GM03348 (cell line): ENCODE data around the gene MYO10.

Experiments used
- DNase-seq: peaks from one replicate; pipeline ENCODE4 v3.0.0; 2012; ENCODE audit warnings: low spot score

Gene MYO10

DNA sequence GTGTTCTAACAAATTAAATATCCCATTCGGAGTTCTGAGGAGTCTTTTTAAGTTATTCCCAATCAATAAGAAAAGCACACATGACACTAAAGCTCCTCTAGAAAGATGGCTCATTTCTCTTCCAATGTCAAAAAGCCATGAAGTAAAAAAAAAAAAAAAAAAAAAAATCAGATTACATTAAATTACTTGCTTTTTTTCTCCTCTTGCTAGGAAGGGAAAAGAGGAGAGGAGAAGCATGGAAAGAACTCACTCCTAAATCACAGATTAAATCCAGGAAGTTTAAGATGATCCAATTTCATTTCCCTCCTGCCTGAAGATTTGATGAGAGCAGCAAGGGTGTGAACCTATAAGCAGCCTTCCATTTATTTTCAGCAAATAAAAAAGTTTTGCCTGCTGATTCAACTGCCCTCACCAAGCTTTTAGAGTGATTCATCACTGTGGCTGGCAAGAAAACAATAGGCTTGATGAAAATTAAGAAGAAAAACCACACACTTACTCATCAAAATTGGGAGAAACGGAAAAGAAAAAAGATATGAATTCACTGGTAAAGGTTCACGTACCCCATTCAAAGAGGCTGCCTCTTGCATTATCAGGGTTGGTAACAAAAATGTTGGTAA is 19.7 kb downstream of the MYO10 start:
- peak; percentile 86 for DNase-seq

DNA sequence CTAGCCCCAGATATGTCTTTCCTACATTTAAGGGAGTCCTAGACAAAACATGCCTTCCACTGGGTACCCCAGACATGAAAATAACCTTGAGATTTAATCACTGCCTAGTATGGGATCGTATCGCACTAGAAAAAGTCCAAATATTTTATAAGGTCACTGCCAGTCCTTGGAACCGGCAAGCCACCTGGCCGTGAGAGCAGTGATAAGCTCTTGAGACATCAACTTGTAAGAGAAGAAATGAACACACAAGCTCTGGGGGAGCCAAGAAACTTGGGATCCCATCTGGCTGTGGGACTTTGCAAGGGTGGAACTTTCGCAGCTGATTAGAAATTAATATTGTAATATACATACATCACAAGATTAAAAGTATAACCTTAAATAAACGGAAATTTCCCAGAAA is 21.5 kb downstream of the MYO10 start:
- DNase-seq: no peak

DNA sequence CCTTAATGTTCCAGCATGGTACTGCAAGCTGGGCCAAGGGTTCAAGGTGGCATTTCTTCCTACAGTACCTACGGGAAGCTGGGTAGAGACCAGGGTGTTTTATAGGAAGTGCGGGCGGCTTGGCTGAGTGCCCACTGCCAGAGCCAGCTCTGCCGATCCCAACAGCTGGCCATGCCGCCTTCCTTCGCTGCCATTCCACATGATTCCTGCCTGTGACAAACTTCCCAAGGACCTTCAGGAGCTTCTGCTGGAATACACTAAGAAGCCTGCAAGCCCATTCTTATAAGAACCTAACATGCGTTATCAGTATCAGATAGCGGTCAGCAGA is 22.0 kb downstream of the MYO10 start:
- no peak for DNase-seq

DNA sequence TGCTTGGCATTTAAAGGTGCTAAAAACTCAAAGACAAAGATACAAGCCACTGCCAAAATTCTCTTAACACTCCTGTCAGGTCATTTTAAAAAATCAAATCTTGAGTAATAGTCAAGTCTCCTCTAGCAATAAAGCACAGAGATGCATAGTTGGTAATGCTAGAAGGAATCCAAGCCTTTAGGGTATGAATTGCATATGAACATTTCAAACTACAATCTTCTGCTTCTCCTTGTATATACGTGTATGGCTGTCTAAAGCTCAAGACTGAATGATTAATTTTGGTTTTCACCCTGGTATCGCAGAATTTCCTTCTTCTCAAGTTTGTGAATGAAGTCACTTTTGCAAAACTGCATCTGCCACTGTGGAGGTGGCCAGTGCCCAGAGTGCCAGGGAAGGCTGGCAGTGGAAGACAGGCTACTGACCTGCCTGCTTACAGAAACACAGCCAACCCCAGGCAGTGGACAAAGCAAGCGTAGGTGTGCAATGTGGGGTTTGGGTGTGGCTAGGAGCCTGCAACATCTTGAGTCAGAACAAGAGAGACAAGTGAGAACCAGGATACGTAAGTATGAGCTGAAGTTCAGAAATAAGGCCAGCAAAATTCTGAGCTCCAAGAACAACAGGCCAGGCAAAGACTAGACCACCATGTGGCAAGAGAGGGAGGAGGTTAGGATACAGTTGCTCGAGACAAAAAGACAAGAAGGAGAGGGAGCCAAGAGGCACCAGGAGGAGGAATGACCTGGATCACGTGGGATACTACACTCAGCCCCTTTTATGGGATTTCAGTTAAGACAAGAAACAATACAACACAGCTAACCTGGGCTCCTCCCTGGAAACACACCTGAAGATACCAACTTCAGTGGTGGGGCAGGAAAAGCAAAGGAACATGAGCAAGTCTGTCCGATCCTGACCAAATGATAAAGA is 22.6 kb downstream of the MYO10 start:
- no peak for DNase-seq

DNA sequence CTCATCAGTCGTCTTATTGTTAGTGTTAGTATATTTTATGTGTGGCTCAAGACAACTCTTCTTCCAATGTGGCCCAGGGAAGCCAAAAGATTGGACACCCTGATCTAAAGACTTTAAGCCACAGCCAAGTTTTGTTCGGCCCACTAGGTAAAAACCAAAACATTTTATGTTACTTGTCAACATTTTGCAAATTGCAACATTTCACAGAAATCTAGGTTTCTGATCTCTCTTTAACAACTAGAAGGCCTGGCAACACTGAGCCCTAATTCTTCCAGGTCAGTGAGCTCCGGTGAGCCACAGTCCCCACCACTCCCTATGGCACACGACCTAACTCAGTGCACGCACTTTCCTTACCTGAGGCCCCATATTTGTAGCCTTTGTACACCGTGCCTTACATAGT is 24.0 kb downstream of the MYO10 start:
- no peak for DNase-seq

DNA sequence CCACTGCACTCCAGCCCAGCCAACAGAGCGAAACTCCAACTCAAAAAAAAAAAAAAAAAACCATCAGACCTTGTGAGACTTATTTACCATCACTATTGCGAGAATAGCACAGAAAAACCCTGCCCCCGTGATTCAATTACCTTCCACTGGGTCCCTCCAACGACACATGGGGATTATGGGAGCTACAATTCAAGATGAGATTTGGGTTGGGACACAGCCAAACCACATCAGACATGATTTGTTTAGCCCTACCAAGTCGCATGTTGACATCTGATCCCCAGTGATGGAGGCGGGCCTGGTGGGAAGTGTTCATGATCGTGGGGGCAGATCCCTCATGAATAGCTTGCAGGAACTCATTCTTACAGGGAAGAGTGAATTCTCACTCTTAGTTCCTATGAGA is 26.6 kb downstream of the MYO10 start:
- no peak for DNase-seq

DNA sequence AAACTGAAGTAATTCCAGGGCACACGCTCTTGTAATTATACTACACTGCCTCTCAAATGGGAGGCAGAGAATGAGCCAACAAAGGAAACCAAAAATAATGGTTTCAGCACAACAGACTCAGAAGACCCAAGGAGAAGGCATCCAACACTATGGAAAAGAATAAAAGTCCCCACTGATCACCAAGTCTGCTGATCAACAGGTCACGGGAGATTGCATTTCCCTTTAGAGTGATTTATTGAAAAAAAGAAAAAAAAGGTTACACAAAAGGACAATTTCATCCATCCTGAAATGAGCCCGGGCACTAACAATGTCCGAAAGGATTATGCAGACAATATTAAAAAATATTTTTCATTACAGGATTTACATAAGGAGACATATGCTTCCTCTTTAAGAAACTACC is 28.8 kb downstream of the MYO10 start:
- no peak for DNase-seq

DNA sequence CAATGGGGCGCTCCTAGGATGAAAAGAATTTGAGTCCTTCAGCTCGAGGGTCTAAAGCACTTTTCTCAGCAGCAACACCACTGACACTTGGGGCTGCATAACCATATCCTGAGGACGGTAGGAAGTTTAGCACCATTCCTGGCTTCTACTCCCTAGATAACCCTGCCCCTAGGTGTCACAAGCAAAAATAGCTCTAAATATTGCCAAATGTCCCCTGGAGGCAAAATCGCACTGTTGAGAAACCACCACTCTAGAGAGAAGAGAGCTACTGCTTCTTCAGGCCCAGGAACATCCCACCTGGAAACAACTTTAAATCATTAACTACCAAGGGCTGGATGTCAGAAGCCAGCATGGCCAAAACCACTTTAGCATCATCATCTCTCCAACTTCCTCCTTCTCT is 29.8 kb downstream of the MYO10 start:
- no peak for DNase-seq

DNA sequence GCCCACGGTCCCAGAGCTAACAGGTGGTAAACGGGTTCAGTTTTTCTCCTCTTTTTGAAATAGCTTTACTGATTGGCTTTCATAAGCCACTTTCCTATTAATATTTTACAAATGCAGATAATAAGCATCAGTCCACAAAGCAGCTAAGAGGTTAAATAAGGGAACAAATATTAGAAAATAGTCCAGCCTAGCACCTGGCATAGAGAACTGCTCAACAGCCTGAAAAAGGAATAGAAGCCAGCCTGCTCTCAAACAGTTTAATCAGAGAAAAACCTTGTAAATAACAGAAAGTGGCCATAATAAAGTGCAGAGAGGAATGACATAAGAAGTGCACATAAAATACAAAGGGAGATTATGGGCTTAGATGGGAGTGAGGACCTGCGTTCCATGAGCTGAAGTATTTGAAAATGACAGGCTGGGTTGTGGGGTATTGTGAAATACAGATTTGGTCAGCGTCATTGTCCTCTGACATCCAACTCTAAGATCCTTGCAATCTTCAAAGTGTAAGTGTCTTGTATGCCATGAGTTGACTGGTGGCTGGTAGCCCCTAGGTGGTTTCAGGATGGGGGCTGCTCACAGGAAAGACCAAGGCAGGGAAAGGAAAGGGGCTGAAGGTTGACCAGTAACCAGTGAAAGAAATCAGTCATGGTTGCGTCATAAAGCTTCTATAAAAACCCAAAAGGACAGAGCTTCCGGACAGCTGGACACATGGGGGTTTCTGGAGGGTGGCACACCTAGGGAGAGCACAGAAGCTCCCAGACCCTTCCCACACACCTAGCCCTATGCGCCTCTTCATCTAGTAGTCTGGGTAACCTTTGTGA is 32.4 kb downstream of the MYO10 start:
- no peak for DNase-seq

DNA sequence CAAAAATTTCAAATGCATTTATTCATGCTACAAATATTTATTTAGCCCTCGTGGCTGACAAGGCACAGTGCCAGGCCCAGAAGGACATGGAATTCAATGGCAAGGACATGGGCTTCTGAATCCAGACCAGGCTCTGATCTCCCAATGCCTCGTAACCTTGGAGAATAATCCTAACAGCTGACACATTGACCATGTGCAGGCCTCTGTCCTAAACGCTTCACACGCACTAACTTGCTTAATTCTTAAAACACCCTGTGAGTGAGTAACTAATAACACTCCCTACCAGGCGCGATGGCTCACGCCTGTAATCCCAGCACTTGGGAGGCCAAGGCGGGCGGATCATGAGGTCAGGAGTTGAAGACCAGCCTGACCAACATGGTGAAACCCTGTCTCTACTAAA is 33.2 kb downstream of the MYO10 start:
- no peak for DNase-seq

DNA sequence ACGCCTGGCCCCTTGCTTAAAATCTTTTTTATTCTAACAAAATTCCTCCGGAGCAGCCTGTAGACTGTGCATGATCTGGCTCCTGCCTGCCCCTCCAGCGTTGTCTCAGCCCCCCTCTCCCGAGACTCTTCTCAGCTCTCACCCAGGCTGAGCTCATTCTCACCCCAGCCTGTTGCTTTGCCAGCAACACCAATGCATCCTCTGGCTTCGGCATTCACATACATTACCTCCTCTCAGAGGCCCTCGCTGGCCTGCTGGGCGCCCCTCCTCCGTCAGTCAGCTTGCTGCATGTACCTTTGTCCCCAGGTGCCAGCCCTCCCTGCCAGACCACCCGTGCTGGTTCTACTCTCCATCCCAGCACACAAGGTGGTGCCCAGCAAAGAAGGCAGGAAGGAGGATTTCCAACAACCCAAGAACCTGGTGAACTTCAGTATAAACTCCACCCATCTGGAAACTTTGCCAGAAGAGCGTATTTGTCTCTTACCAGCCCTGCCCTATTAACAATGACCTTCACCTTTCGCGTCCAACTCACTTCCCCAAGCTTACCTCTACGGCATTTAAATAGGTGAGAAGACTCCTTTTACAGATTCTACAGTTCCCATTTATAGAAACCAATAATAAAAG is 35.0 kb downstream of the MYO10 start:
- no peak for DNase-seq

DNA sequence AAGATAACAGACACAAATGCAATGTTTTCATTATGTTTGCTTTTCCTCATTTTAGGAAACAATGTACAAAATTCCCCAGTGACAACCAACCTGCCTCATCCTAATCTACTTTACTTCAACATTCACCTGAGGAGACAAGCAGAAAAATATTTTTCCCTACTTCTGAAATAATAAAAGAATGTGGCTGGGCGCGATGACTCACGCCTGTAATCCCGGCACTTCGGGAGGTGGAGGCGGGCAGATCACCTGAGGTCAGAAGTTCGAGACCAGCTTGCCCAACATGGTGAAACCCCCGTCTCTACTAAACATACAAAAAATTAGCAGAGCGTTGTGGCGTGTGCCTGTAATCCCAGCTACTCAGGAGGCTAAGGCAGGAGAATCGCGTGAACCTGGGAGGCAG is 36.9 kb downstream of the MYO10 start:
- no peak for DNase-seq

DNA sequence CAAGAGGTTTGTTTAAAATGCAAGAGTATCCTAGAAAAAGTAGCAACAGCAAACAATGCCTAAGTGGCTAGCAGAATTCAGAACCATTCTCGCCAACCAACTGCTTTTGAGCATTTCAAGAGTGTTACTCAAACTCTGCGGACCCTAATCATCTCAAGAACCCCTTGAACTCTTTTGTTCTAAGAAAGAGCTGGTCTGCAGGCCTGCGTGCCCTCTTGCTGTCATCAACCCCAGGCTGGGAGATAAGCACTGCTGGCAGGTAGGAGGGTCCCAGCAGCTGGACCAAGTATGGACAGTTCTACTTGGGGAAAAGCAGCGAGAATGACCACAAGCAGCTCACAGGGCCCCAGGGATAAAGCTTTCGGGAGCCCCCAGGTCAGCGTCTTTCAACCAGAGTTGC is 38.3 kb downstream of the MYO10 start:
- no peak for DNase-seq

DNA sequence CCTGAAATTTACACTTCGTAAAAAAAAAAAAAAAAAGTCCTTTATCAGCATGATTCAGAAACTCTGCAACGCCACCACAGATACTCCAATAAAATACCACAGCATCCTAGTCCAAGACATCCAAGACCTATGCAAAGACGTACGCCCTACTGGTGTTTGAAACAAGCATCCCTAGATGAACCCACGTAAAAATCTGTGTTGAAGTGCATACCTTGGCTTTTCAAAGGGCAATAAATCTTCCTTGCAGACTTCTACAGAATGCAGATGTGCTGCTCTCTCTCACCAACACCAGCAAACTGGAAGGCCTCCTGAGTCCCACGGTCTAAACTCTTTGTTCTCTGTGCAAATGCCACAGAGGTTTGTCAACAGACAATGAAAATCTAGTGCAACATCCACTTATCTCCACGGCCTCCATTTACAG is 38.8 kb downstream of the MYO10 start:
- DNase-seq: no peak

DNA sequence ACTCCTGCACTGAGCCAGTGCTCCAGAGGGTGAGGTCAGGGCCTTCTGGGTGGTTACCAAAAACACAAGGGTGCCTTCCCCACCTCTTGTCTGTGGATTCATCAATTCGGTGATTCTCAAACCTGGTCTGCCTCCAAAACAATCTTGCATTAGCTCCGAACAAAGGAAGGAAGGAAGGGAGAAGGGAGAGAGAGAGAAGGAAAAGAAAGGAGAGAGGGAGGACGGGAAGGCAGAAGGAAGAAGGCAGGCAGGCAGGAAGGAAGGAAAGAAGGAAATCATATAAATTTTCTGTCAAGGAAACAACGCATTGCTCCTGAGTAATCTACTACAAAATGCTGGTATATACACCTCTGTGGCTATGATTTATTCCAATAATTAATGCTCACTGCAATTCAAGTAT is 39.3 kb downstream of the MYO10 start:
- DNase-seq: no peak

DNA sequence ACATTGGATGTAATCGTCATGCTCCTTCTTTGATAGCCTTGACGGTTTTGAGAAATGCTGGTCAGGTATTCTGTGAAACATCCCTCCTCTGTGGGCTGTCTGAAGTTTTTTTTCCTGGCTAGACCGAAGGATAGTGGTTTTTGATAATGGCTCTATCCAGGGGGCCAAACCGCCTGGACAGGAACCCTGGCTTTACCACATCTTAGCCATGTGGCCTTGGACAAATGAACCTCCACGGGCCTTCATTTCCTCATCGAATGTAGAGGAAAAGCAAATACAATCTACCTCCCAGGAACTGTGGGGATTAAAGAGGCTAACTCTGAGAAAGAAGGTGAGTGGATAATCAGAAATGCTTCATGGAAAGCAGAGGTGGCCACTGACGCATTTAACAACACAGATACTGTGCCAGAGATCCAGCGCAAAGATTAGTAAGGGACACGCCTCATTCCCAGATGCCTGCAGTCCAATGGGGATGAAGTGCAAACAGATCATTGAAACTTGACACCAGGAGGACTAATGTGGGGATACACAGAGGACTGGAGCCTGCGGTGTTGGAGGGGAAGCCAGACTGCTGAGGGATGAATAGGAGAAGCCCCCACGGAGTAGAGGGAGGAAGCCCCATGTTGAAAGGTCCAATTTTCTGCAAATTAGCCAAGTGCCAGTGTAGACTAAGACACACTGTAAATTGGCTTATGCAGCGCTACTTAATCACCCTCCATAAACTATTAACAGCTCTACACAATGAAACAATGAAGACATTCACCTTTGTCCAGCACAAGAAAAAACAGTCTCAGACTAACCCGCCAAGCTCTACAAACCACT is 41.6 kb downstream of the MYO10 start:
- peak; percentile 39 for DNase-seq

DNA sequence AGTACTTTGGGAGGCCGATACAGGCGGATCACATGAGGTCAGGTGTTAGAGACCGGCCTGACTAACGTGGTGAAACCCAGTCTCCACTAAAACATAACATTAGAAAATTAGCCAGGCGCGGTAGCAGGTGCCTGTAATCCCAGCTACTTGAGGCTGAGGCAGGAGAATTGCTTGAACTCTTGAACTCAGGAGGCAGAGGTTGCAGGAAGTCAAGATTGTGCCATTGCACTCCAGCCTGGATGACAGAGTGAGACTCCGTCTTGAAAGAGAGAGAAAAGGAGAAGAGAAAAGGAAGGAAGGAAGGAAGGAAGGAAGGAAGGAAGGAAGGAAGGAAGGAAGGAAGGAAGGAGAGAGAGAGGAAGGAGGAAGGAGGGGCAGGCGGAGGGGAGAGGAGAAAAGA is 45.1 kb downstream of the MYO10 start:
- no peak for DNase-seq

DNA sequence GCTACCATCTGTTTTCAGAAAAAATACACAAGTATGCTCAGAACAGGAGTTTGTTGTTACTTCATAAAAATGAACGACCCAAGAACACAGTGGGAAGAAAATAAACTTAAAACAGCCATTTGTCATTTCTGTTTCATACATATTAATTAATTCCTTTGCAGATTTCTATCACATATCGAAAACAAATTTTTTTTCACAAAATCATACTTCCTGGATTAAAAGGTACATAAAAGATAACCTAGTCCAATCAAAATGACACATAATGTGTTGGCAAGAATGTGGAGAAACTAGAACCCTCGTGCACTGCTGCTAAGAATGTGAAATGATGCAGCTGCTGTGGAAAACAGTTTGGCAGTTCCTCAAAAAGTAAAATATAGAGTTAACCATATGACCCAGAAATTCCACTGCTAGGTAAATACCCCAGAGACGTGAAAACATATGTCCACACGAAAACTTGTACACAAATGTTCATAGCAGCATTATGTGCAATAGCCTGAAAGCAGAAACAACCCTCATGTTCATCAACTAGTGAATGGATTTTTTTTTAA is 46.0 kb downstream of the MYO10 start:
- DNase-seq: no peak

DNA sequence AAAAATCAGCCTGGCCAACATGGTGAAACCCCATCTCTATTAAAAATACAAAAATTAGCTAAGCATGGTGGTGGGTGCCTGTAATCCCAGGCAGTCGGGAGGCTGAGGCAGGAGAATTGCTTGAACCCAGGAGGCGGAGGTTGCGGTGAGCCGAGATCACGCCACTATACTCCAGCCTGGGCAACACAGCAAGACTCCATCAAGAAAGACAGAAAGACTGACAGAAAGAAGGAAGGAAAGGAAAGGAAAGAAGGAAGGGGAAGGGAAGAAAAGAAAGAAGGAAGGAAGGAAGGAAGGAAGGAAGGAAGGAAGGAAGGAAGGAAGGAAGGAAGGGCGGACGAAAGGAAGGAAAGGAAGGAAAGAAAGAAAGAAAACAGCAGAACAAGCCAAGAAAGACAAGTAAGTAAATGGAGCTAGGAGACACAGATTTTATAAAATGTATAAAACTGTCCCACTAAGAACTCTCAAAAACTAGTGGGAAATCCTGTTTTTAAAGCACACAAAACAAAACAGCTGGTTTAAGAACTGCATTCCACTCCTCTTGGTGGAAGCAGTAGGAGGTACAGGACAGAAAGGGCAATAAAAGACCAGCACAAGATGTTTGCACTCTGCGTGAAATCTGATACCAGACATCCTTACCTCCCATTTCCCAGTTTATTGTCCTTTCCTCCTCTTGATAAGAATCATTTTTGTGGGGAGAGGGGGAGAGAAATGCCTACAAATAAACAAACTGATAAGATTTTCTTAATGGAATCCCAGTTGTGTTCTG is 46.7 kb downstream of the MYO10 start:
- peak; percentile 33 for DNase-seq

DNA sequence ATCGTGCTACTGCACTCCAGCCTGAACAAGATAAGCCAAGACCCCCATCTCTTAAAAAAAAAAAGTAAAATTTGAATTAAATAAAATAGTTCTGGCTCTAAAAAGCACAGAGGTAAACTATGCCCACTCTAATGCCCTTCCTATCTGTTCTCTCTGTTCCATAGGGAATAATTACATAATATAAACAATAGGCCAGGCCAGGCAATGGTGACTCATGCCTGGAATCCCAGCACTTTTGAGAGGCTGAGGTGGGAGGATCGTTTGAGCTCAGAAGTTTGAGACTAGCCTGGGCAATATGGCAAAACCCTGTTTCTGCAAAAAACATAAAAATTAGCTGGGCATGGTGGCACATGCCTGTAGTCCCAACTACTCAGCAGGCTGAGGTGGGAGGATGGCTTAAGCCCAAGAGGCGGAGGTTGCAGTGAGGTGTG is 47.4 kb downstream of the MYO10 start:
- no peak for DNase-seq
